ENCODE data around the gene SMARCD3.

SMARCD3 gene

DNA sequence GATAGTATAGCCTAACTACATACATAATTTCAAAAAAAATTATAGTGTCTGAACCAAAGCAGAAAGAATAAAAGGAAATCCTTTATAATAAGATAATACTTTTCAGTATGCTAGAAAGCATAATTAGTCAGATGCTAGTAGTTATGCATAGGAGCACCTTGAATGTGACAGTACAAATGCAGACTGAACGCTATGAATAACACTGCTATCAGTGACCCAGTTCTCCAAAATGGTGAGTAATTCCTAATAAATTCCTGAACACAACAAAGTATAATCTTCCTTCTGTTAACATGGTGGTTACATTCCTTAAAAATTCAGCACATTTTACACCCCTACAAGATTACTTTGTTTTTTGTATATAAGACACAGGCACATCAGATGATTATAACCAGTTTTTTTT lies 17.4 kb downstream of the SMARCD3 start:
- no peak for FAIRE-seq
- no peak for DNase-seq (ENCODE audit: insufficient read length, low spot score)
- no peak for TF ChIP-seq POLR2A (IDR thresholded peaks at IDR 0.05; ENCODE audit: low read depth, low read length)

DNA sequence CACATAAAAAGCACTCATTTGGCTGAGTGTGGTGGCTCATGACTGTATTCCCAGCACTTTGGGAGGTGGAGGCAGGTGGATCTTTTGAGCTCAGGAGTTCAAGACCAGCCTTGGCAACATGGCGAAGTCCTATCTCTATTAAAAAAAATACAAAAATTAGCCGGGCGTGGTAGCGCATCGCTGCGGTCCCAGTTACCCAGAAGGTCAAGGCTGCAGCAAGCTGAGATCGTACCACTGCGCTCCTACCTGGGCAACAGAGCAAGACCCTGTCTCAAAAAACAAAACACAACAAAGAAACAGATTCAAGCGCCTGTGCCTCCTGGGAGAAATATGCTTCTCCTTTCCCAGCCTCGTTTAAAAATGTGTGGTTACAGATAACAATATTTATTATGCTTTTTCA lies 19.2 kb downstream of the SMARCD3 start:
- DNase-seq (ENCODE audit: insufficient read length, low spot score) (no peak), FAIRE-seq (no peak)
- TF ChIP-seq POLR2A (IDR thresholded peaks at IDR 0.05; ENCODE audit: low read depth, low read length): no peak

DNA sequence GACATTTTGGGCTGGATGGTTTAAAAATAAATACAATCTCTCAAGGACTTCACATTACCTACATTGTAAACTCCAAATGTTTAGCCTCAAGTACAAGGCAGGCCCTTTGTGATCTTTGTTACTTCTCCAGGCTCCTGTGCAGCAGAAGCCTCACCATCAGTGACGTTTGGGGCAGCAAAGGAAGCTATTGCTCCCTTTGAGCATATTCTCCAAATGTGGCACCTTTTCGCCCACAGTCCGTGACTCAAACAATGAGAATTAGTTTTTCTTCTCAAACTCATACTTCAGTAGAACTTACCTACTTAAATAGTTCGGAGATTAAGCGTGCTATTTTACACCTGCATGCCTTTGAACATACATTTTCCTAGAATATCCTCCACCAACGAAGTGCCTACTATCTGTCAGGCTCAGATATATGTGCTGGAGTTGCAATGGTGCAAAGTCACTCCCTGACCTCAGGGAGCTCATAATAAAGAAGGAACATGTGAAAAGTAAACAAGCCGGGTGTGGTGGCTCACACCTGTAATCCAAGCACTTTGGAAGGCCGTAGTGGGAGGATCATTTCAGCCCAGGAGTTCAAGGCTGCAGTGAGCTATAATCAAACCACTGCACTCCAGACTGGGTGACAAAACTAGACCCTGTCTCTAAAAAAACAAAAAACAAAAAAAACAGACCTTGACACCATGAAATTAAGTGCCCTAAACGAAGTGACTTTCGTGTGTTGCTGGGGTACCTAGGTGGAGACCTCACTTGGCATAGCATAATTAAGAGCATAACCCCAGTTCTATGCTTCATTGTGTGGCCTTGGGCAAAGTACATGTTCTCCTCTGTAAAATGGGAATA lies 20.2 kb downstream of the SMARCD3 start:
- no peak for TF ChIP-seq POLR2A (IDR thresholded peaks at IDR 0.05; ENCODE audit: low read depth, low read length)
- DNase-seq (ENCODE audit: insufficient read length, low spot score) (no peak), FAIRE-seq (no peak)

DNA sequence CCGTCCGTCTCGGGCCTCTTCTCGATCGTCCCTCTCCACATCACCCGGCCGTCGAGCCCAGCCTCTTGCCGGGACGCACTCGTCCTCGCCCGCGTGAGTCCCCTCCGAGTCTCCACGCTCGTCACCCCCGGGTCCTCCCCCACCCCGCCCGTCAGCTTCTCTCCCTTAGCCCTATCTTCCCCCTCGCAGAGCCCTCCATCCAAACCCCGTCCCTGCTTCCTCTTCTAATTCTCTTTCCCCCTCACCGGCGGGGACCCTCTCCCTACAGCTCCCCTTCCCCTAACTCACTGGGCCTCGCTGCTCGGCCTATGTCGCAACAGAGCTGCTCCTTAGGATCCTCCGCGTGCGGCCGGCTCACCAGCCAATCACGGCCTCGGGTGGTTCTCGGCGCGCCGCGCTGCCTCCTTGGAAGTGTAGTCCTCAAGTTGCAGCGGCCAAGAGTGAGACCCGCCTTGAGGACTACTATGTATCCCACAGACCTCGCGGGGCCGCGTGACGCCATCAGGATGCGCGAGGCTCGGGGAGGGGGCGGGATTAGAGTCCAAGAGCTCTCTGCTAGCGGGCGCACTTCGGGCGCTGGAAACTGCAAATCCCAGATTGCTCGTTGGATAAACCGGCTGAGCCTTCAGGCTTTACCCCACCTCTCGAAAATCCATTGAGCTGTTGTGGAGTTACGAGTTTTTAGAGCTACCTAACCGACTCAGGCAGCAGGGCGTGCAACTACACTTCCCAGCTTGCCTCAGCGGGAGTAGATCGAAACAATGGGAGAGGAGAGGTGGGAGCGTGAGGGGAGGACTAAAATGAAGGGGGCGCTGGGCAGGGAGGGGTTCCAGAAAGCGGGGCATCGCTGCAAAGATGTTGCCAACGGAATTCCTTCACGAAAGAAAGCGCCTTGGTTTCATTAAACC lies 21.4 kb downstream of the SMARCD3 start, which contains the start of gene ABCF2:
Gene ABCF2 (minus strand): TSS at position 331 of the 908 bp plus-strand sequence. CDS start 747 bp downstream, outside the sequence.
- DNase-seq (ENCODE audit: insufficient read length, low spot score): peak; percentile 98
- TF ChIP-seq POLR2A (IDR thresholded peaks at IDR 0.05; ENCODE audit: low read depth, low read length): peak; percentile 71

DNA sequence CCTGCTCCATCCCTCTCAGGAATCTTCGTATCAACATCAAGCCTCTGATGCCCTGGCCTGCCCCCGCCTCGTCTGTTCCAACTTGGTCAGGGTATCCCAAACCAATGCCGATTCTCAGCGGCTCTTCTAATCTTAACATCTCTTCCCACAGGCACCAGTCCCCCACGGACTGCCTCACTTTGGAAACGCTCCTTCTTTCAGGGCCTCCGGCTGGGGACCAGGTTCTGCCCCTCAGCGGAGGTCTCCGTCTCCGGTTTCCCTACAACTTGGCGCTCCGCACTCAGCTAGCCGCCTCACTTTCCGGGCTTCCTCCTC lies 22.0 kb downstream of the SMARCD3 start:
- FAIRE-seq: no peak
- no peak for TF ChIP-seq POLR2A (IDR thresholded peaks at IDR 0.05; ENCODE audit: low read depth, low read length)

More for the DNA sequence above, 21.4 kb downstream of the SMARCD3 start, which contains the start of gene ABCF2:
- no peak for FAIRE-seq

DNA sequence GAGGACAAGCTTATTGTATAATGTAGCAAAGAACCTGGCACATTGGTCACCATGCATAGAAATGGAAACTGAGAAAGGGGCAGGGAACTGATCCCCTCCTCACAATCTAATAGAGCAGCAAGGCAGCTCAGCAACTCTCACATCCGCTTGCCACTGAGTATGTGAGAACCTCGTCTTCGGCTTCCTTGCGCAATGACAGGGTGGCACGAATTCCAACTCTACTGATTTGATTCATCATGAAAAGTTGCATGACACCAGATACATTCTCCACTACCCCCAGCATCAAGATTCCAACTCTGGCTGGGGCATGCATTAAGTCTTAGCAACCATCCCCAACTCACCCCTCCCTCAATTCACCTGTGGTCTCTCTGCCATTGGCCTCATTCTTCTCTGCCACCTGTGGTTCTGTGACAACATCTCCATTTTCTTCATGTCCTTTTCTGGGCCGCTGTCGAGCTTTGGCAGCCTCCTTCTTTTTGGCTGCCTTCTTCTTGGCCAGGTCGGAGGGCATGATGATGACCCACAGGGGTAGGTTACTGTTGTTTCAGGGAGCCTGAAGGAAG lies 22.5 kb downstream of the SMARCD3 start:
- no peak for TF ChIP-seq POLR2A (IDR thresholded peaks at IDR 0.05; ENCODE audit: low read depth, low read length)
- no peak for DNase-seq (ENCODE audit: insufficient read length, low spot score)
- no peak for FAIRE-seq

More for the DNA sequence above, 22.0 kb downstream of the SMARCD3 start:
- DNase-seq (ENCODE audit: insufficient read length, low spot score): no peak

DNA sequence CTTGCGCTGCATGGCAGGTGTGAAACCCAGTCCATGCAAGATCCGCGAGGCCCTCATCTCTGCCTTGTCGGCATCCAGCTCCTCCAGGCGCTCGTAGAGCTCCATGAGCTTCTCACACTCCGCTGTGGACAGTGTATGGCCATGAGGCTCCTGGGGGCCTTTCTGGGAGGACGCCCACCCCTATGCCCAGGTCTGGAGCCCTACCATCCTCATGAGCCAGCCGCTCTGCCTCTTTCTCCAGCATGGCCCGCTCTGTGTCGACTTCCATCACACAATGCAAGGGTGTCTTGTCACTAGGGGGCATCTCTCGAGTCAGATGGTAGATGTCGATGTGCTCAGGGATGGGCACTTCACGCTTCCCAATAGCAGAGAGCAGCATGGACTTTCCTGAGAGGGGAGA lies 24.8 kb downstream of the SMARCD3 start:
- DNase-seq (ENCODE audit: insufficient read length, low spot score) (no peak), FAIRE-seq (no peak)
- TF ChIP-seq POLR2A (IDR thresholded peaks at IDR 0.05; ENCODE audit: low read depth, low read length): no peak

DNA sequence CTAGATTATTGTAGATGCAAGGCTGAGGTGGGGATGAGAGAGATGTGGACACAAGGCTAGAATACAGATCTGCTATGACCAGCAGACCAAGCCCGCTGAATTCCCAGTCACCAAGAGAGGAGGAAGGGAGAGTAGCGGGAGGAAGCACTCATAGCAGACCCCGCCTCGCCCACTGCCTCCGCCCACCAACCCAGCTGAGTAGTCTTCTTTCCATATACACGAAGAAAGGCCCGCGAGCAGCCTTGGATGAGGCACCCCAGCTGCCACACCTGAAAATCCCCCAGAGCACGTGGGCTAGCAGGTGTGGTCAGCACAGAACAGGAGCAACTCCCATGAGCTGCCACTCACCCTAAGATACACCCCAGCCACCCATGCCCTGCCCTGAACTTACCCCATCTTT lies 30.3 kb downstream of the SMARCD3 start:
- no peak for TF ChIP-seq POLR2A (IDR thresholded peaks at IDR 0.05; ENCODE audit: low read depth, low read length)
- no peak for DNase-seq (ENCODE audit: insufficient read length, low spot score)
- FAIRE-seq: no peak

DNA sequence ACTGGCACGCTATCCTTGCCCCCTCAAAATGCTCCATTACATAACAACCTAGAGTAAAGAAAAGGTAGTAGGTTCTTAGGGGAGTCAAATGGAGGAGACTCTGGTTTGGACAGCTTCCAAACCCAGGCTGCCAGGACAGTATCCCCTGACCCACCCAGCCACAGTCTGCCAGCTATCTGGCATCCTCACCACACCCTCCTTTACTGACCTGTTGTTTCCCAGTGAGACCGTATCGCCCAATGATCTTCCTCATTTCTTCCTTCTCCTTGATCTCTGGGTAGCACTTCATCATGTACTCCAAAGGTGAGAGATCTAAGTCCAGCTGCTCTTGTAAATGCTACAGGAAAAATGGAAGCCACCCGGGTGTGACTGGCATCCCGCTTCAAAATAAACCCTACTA lies 33.1 kb downstream of the SMARCD3 start:
- DNase-seq (ENCODE audit: insufficient read length, low spot score) (no peak), FAIRE-seq (no peak)
- TF ChIP-seq POLR2A (IDR thresholded peaks at IDR 0.05; ENCODE audit: low read depth, low read length): no peak

DNA sequence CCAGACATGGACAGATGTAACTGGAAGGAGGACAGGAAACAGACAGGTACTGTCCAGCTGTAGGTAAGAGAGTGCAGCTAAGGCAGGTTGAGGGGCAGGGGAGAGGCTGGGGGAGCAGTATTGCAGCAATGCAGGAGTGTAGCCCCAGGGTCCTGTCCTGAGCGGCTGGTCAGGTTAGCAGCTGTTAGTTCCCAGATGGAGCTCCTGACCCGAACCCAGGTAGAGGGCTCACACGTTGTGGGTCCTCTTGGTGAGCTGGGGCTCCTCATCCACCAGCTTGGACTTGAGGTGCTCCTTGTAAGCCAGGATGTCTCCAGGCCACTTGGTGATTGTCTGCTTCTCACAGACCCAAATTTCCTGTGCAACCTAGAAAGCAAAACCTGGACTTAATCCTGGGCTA lies 34.7 kb downstream of the SMARCD3 start:
- no peak for TF ChIP-seq POLR2A (IDR thresholded peaks at IDR 0.05; ENCODE audit: low read depth, low read length)
- DNase-seq (ENCODE audit: insufficient read length, low spot score): no peak
- FAIRE-seq: no peak

DNA sequence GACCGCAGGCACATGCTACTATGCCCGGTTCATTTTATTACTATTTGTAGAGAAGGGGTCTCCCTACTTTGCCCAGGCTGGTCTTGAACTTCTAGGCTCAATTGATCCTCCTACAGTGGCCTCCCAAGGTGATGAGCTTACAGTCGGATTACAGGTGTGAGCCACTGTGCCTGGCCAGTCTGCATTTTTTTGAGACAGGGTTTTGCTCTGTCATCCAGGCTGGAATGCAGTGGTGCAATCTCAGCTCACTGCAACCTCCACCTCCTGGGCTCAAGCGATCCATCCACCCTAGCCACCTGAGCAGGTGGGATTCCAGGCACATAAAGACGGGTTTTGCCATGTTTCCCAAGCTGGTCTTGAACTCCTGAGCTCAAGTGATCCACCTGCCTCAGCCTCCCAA lies 35.9 kb downstream of the SMARCD3 start:
- FAIRE-seq: no peak
- DNase-seq (ENCODE audit: insufficient read length, low spot score): no peak

DNA sequence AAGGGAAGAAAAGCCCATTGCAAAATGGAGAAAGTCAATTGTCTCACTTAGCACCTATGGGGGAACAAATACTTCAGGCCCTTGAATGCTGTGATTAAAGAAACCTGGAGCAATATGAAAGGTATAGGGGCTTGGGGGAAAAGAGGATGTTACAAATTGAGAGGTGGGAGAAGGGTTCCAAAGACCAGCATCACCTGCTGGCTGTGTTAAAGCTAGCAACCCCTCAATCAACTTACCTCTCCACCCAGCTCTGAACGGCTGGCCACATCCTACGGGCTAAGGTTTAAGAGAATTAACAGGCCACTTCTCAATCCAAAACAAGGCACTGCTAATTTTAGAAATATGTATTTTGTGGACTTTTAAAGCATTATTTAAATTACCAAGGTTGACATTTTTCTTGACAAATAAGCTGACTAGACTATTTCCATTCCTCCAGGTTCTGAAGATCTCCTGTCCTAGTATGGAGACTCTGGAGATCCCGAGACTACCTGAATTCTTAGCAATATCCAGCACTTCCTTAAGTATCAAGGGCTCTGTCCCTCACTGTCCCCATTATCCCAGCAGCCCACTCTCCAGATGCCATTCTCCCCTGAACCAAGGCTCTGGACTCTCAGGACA lies 37.2 kb downstream of the SMARCD3 start:
- TF ChIP-seq POLR2A (IDR thresholded peaks at IDR 0.05; ENCODE audit: low read depth, low read length): no peak
- no peak for FAIRE-seq
- no peak for DNase-seq (ENCODE audit: insufficient read length, low spot score)

More for the DNA sequence above, 35.9 kb downstream of the SMARCD3 start:
- TF ChIP-seq POLR2A (IDR thresholded peaks at IDR 0.05; ENCODE audit: low read depth, low read length): no peak

DNA sequence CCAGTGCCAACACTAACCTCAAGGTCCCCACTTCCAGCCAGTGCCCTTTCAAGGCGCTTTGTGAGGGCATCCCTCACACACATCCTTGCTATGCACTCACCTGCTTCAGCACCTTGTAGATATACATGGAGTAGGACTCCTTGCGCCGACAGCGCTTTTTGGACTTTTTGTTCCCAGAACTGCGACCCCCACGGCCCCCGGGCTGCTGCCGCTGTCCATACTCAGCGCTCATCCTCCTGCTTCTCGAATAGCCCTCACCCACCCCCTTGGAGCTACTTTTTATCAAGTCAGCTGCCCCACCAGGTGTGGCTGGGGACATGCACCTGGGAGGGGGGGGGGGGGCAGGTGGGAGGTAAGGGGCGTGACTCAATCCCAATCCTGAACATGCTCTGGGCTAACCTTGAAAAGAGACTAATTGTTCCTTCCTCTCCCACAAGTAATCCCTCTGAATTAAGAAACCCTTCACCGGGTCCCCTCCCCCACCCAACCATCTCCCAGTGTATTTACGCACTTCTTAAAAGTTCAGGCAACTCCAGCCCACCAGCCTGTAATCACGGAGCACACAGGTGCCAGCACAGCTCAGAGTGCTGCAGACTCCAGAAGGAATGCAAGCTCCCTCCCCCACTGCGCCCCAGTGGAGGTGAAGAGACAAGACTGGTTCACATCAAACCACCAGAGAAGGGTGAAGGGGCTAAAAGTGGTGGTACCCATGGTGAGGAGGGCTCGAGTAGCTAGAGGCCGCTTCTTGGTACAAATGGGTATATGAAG lies 38.2 kb downstream of the SMARCD3 start, which contains the start of gene H2BK1:
Gene H2BK1 (minus strand): TSS at position 402 of the 768 bp plus-strand sequence. CDS start 170 bp downstream, at position 232.
- FAIRE-seq (no peak), DNase-seq (ENCODE audit: insufficient read length, low spot score) (no peak)
- no peak for TF ChIP-seq POLR2A (IDR thresholded peaks at IDR 0.05; ENCODE audit: low read depth, low read length)
